Subcutaneous abdominal adipose tissue (tissue), 5 donors: ENCODE results near the gene SZT2.
A peak's percentile ranks its signal among the peaks of the same experiment; 100 is the strongest.

Experiments used
- H3K27ac ChIP-seq: one replicate; pipeline ENCODE4 v1.7.0; 2013; ENCODE audit warnings: low read depth, mild to moderate bottlenecking, inconsistent platforms, low read length, moderate library complexity
- H3K27me3 ChIP-seq, 5 donors: one replicate each; pipeline ENCODE4 v1.7.0; 2013; ENCODE audit warnings: low read length in 5 of 5, inconsistent platforms in 1 of 5; ENCODE audit not compliant: control insufficient read depth in 5 of 5, insufficient read depth in 4 of 5
- H3K36me3 ChIP-seq, 5 donors: one replicate each; pipeline ENCODE4 v1.7.0; 2013; ENCODE audit warnings: low read length in 5 of 5; ENCODE audit not compliant: control insufficient read depth in 5 of 5, insufficient read depth in 5 of 5
- H3K4me1 ChIP-seq, 5 donors: one replicate each; pipeline ENCODE4 v1.7.0; 2013; ENCODE audit warnings: low read length in 5 of 5, mild to moderate bottlenecking in 3 of 5, moderate library complexity in 1 of 5; ENCODE audit not compliant: control insufficient read depth in 5 of 5, insufficient read depth in 5 of 5
- H3K4me3 ChIP-seq, 5 donors: one replicate each; pipeline ENCODE4 v1.7.0; 2013; ENCODE audit warnings: low read length in 5 of 5, low read depth in 1 of 5
- H3K9ac ChIP-seq, 5 donors: one replicate each; pipeline ENCODE4 v1.7.0; 2013; ENCODE audit warnings: low read length in 5 of 5, mild to moderate bottlenecking in 4 of 5, moderate library complexity in 3 of 5
- H3K9me3 ChIP-seq, 5 donors: one replicate each; pipeline ENCODE4 v1.7.0; 2013; ENCODE audit warnings: low read length in 5 of 5; ENCODE audit not compliant: control insufficient read depth in 5 of 5
- donor health status: healthy.
- donor health status: healthy.
- donor health status: healthy.
- donor health status: healthy.
- donor health status: healthy.

The SZT2 gene

DNA sequence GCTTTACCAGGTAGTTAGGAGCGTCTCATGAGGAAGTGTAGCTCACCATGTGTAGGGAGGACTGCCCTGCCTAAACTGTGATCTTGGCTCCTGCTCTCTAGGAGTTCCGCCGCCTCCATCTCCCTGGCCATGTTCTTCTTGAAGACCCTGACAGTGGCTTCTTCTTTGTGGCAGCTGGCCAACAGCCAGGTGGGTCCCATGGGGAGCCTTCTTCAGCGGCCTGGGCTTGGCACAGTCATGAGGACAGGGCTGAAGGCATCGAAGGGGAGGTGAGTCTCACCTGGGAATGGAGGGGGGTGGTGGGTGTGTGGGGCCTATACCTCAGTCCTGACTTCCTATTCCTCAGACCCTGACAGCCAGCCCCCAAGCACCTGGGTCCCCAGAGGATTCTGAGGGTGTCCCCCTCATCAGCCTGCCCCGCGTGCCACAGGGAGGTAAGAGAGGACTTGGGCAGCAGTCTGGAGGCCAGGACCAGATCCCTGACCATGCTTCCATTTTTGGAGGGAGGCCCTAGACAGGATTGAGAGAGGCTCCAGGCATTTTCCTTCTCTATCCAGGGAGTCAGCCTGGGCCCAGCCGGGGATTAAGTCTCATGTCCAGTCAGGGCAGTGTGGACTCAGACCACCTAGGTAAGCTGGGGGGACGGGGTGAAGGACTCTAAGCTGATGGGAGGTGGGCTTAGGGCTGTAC is 42.6 kb downstream of the SZT2 start:
- Histone ChIP-seq H3K4me3 (no peak overlapping the region), H3K27me3 (no peaks in the 10 kb centered on the region), H3K9ac (no peak overlapping the region), H3K36me3 (peaks cover 4 to 90% (median 80%) of the 10 kb centered on the region in 5 donors), H3K9me3 (no peaks in the 10 kb centered on the region), H3K27ac (no peak overlapping the region), H3K4me1 (peaks cover 16 to 31% (median 29%) of the 10 kb centered on the region in 5 donors)

- no peak overlapping the region for H3K27ac ChIP-seq
- no peaks in the 10 kb centered on the region for H3K9me3 ChIP-seq
- no peak overlapping the region for H3K9ac ChIP-seq
- no peak overlapping the region for H3K4me3 ChIP-seq
- no peaks in the 10 kb centered on the region for H3K27me3 ChIP-seq
- H3K36me3 ChIP-seq, result peaks cover 4 to 90% (median 79%) of the 10 kb centered on the region in 5 donors
- H3K4me1 ChIP-seq, result peaks cover 16 to 36% (median 35%) of the 10 kb centered on the region in 5 donors
These were observed 43.2 kb downstream of the SZT2 start for GRCh38 chr1:43432907-43433306.

DNA sequence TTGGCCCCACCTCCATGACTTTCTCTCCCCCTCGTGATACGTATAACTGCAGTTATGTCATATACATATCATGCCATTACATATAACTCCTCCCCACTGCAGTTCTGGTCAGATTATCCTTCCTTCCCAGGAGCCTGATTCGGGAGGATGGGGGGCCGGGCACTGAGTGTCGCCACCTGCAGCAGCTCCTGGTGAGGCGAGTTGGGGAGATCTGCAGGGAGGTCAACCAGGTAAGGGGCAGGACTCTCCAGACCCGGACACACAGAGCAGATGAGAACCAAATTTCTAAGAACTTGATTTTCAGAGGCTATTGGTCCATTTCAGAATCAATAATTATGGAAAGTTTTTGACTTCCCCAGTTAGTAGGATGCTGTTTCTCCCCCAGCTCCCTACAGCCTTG is 44.6 kb downstream of the SZT2 start:
- peaks cover 4 to 89% (median 78%) of the 10 kb centered on the region in 5 donors for H3K36me3 ChIP-seq

GRCh38 chr1:43435146-43436145 is 45.7 kb downstream of the SZT2 start:
- H3K27ac ChIP-seq, result peak overlapping the region; percentile 90

More for the DNA sequence above, 44.6 kb downstream of the SZT2 start:
- no peaks in the 10 kb centered on the region for H3K9me3 ChIP-seq
- H3K4me1 ChIP-seq, result peaks cover 16 to 44% (median 40%) of the 10 kb centered on the region in 5 donors
- H3K4me3 ChIP-seq, result no peak overlapping the region
- H3K9ac ChIP-seq, result no peak overlapping the region
- peak overlapping the region; percentile 90 for H3K27ac ChIP-seq
- H3K27me3 ChIP-seq, result no peaks in the 10 kb centered on the region

DNA sequence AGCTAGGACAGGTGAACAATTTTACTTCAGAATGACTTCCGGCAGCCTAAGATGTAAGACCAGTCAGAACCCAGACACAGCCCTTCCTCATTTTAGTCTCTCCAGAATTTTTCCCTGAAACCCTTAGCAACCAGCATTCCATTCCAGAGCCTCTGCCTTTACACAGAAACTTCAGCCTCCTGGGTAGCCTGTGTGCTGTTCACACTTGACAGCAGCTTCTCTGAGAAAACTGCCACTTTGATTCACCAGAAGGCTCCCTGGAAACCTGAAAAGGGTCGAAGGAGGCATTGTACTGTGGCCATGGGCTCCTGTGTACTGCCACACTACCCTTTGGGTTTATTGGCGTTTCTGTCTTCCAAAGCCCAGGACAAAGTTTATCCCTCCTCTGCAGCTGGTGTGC is 46.7 kb downstream of the SZT2 start:
- H3K9ac ChIP-seq, result peak overlapping the region in 3 of 5 donors; percentile 6 to 66 (median 20)
- H3K4me3 ChIP-seq, result no peak overlapping the region
- H3K27ac ChIP-seq, result peak overlapping the region; percentile 90
- no peaks in the 10 kb centered on the region for H3K27me3 ChIP-seq
- H3K4me1 ChIP-seq, result peaks cover 15 to 44% (median 40%) of the 10 kb centered on the region in 5 donors
- peaks cover 4 to 89% (median 78%) of the 10 kb centered on the region in 5 donors for H3K36me3 ChIP-seq
- no peaks in the 10 kb centered on the region for H3K9me3 ChIP-seq

More at GRCh38 chr1:43435146-43436145, 45.7 kb downstream of the SZT2 start:
- Histone ChIP-seq H3K4me1 (peaks cover 15 to 44% (median 40%) of the 10 kb centered on the region in 5 donors), H3K27me3 (no peaks in the 10 kb centered on the region), H3K9me3 (no peaks in the 10 kb centered on the region), H3K4me3 (peak overlapping the region in 1 of 5 donors; percentile 13), H3K36me3 (peaks cover 4 to 89% (median 78%) of the 10 kb centered on the region in 5 donors), H3K9ac (peak overlapping the region in 4 of 5 donors; percentile 8 to 64 (median 36))

- peaks cover 4 to 88% (median 78%) of the 10 kb centered on the region in 5 donors for H3K36me3 ChIP-seq
- no peaks in the 10 kb centered on the region for H3K27me3 ChIP-seq
- no peaks in the 10 kb centered on the region for H3K9me3 ChIP-seq
- H3K9ac ChIP-seq, result peak overlapping the region in 1 of 5 donors; percentile 20
- peak overlapping the region in 1 of 5 donors; percentile 8 for H3K4me3 ChIP-seq
- peaks cover 15 to 44% (median 40%) of the 10 kb centered on the region in 5 donors for H3K4me1 ChIP-seq
- H3K27ac ChIP-seq, result peak overlapping the region; percentile 90
These were observed 47.6 kb downstream of the SZT2 start for GRCh38 chr1:43437031-43437973.

DNA sequence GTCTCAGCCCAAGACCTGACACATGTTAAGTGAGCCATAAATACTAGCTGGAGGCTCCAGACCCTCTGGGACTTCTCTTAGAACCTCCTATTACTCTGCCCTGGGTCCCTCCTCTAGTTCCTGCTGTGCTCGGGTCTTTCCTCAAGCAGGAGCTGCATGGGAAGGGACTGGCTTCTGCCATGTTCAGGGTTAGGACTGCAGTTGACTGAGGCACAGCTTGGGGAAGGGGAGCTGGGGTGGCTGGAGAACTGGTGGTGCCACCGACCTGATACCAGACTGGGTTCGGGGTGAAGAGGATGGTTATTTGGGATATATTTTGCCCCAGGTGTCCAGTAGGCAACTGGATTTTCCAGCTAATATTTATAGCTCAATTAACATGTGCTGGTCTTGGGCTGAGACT is 48.3 kb downstream of the SZT2 start:
- Histone ChIP-seq H3K27ac (peak overlapping the region; percentile 20), H3K27me3 (no peaks in the 10 kb centered on the region), H3K4me1 (peaks cover 15 to 44% (median 40%) of the 10 kb centered on the region in 5 donors), H3K9ac (no peak overlapping the region), H3K4me3 (no peak overlapping the region), H3K36me3 (peaks cover 4 to 88% (median 78%) of the 10 kb centered on the region in 5 donors), H3K9me3 (no peaks in the 10 kb centered on the region)

- H3K9me3 ChIP-seq, result no peaks in the 10 kb centered on the region
- H3K27me3 ChIP-seq, result no peaks in the 10 kb centered on the region
- H3K27ac ChIP-seq, result no peak overlapping the region
- no peak overlapping the region for H3K4me3 ChIP-seq
- H3K4me1 ChIP-seq, result peaks cover 15 to 44% (median 40%) of the 10 kb centered on the region in 5 donors
- peaks cover 4 to 89% (median 78%) of the 10 kb centered on the region in 5 donors for H3K36me3 ChIP-seq
- no peak overlapping the region for H3K9ac ChIP-seq
These were observed 48.9 kb downstream of the SZT2 start for GRCh38 chr1:43438576-43438952.

- Histone ChIP-seq H3K27me3 (no peaks in the 10 kb centered on the region), H3K9me3 (no peaks in the 10 kb centered on the region), H3K36me3 (peaks cover 4 to 89% (median 78%) of the 10 kb centered on the region in 5 donors), H3K9ac (no peak overlapping the region), H3K4me1 (peaks cover 15 to 44% (median 40%) of the 10 kb centered on the region in 5 donors), H3K4me3 (no peak overlapping the region), H3K27ac (no peak overlapping the region)
These were observed 49.4 kb downstream of the SZT2 start for GRCh38 chr1:43438953-43439581.
